ENCODE measurements around the gene KIF22.
"Not testable (repeated sequence)": the region's sequence is repeated elsewhere in the genome, so short reads cannot be mapped to it uniquely, and the experiment has no call there.

DNA sequence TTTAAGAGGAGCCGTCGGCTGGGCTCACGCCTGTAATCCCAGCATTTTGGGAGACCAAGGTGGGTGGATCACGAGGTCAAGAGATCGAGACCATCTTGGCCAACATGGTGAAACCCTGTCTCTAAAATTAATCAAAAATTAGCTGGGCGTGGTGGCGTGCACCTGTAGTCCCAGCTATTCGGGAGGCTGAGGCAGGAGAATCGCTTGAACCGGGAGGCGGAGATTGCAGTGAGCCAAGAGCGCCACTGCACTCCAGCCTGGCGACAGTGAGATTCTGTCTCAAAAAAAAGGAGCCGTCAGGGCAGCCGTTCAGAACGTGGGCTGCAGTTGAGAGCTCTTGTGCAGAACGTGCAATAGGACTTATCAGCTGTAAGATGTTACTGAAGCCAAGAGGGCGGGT lies 2.6 kb downstream of the KIF22 start:
- not testable (repeated sequence) for TF ChIP-seq CTCF, POLR2A (IDR thresholded peaks at IDR 0.05)
